ENCODE results near the gene MTCH1. TPM values are rescaled to one million over a fixed set of nuclear protein-coding genes. Genes with fewer than 3 reads are reported as not detected.

Gene MTCH1
- total and polyA plus RNA-seq, 10 of the 15 experiments (the other 5 are each of a cell fraction or from before 2014, with no cell fraction given) = 7.2 to 128 (median 85.2) TPM

GRCh38 chr6:36956446-36956820, 29.6 kb downstream of the MTCH1 start (continued):
- no peak for TF ChIP-seq REST (IDR thresholded peaks at IDR 0.05; ENCODE audit: low read depth, low read length)
- no peak for TF ChIP-seq RCOR1 (conservative IDR thresholded peaks at IDR 0.05; ENCODE audit: low read depth, low read length)

GRCh38 chr6:36955671-36956445, 30.1 kb downstream of the MTCH1 start:
- 0 out of 2 replicates have a peak, but pooled peaks cover 3% of the 10 kb centered on the region for H3K4me1 ChIP-seq (ENCODE audit: control insufficient read depth, insufficient read depth, low read length)
- H3K9me3 ChIP-seq (replicated peaks; ENCODE audit: control insufficient read depth, insufficient read depth, low read length) = no peaks in the 10 kb centered on the region
- H3K9ac ChIP-seq (ENCODE audit: control insufficient read depth, insufficient read depth, low read length) = no peak overlapping the region
- WGBS (ENCODE audit: insufficient coverage, insufficient replicate concordance, low lambda C conversion rate, missing lambda C conversion rate) = 31% methylated on average over 9 of the region's 9 CpGs
- H3K36me3 ChIP-seq (ENCODE audit: control insufficient read depth in 2 of 2, insufficient read depth in 2 of 2, low read length in 1 of 2) = no peaks in the 10 kb centered on the region
- ChIA-PET CTCF (interaction anchor here (1.1 to 3.0 kb wide), 5 partner anchors 9 to 63 kb away, joined by 3 to 12 read pairs (median 3); no protein-coding TSS in a partner anchor), RAD21 (ENCODE audit: unreplicated experiment) (interaction anchor here (1.0 to 1.4 kb wide), 2 partner anchors 53 to 62 kb away, joined by 3 to 6 read pairs; no protein-coding TSS in a partner anchor), POLR2A (interaction anchor here (1.1 to 1.3 kb wide), 2 partner anchors 9 to 12 kb away, joined by 3 to 4 read pairs; no protein-coding TSS in a partner anchor), SMC1A (ENCODE audit: uncharacterized antibody, unreplicated experiment) (interaction anchor here (0.8 to 1.8 kb wide), 2 partner anchors 28 to 62 kb away, joined by 3 to 7 read pairs; no protein-coding TSS in a partner anchor)
- H3K4me3 ChIP-seq = no peak overlapping the region
- H2AFZ ChIP-seq (ENCODE audit: control insufficient read depth, low read depth, low read length) = no peak overlapping the region
- H3K79me2 ChIP-seq (ENCODE audit: control insufficient read depth, insufficient read depth, low read length) = no peaks in the 10 kb centered on the region
- no TSS peak for BruUV-seq (replicated peaks)
- no peaks in the 10 kb centered on the region for H3K27me3 ChIP-seq (replicated peaks in 1 of 2; ENCODE audit: control insufficient read depth in 2 of 2, insufficient read depth in 2 of 2, low read length in 1 of 2)
- DNase-seq (ENCODE audit: low read depth, low spot score) = no peak
- no peak; the same call in 1 of the 3 replicates for ATAC-seq
- in situ Hi-C loops (cut with MboI) = no loop called here
- H3K27ac ChIP-seq (ENCODE audit: control insufficient read depth, insufficient read depth) = no peak overlapping the region
- H3K4me2 ChIP-seq (ENCODE audit: control insufficient read depth, insufficient read depth) = no peak overlapping the region
- no peaks in the 10 kb centered on the region for H4K20me1 ChIP-seq (ENCODE audit: control insufficient read depth, insufficient read depth)
- FAIRE-seq = no peak
- intact Hi-C loops (cut with micrococcal nuclease; ENCODE audit: unreplicated experiment) = no loop called here
- TF ChIP-seq MXI1 (IDR thresholded peaks at IDR 0.05; ENCODE audit: low read depth, low read length) (no peak), NR2C2 (IDR thresholded peaks at IDR 0.05; ENCODE audit: borderline replicate concordance, control insufficient read depth, insufficient read length, low read depth) (no peak), SUPT20H (IDR thresholded peaks at IDR 0.05; ENCODE audit: borderline replicate concordance, control insufficient read depth, low read depth, low read length) (no peak), SMAD5 (IDR thresholded peaks at IDR 0.05; ENCODE audit: low read depth) (no peak), CHD2 (IDR thresholded peaks at IDR 0.05; ENCODE audit: borderline replicate concordance, low read depth, low read length) (no peak), IRF3 (IDR thresholded peaks at IDR 0.05) (no peak), ELK1 (IDR thresholded peaks at IDR 0.05; ENCODE audit: low read depth, low read length) (no peak), ZBTB33 (IDR thresholded peaks at IDR 0.05) (no peak), RFX5 (IDR thresholded peaks at IDR 0.05; ENCODE audit: low read depth, low read length) (no peak), NR2C1 (IDR thresholded peaks at IDR 0.05) (no peak), ATF7 (IDR thresholded peaks at IDR 0.05; ENCODE audit: low read depth) (no peak), RAD21 (IDR thresholded peaks at IDR 0.05; ENCODE audit: insufficient read depth, low read depth, low read length) (no peak)
